ENCODE data around the gene MBD6. TPM values are rescaled to one million over a fixed set of nuclear protein-coding genes. Genes with fewer than 3 reads are reported as not detected.
"Not testable (repeated sequence)": the region's sequence is repeated elsewhere in the genome, so short reads cannot be mapped to it uniquely, and the experiment has no call there.

MBD6 gene
- polyA plus RNA-seq, 2 donors, result 14.7 to 35.0 TPM

- 79 to 82% methylated on average over 2 of the region's 2 CpGs for WGBS, 2 donors
- no peaks in the 10 kb centered on the region for H3K9me3 ChIP-seq (ENCODE audit: control insufficient read depth in 2 of 2, insufficient read depth in 1 of 2, low read depth in 1 of 2, low read length in 1 of 2)
Measured at GRCh38 chr12:57552306-57552651, 29.7 kb downstream of the MBD6 start.

GRCh38 chr12:57552835-57553313 lies 30.2 kb downstream of the MBD6 start:
- WGBS, 2 donors, result 70 to 73% methylated on average over 6 of the region's 6 CpGs
- Histone ChIP-seq H3K27me3 (ENCODE audit: control insufficient read depth in 1 of 2, insufficient read depth in 2 of 2, low read length in 2 of 2) (no peaks in the 10 kb centered on the region), H3K4me1 (ENCODE audit: control insufficient read depth in 2 of 2, insufficient read depth in 2 of 2, low read length in 1 of 2) (peaks cover 2 to 4% of the 10 kb centered on the region in 2 donors), H3K4me3 (ENCODE audit: low read depth in 1 of 2, low read length in 2 of 2) (no peak overlapping the region), H3K36me3 (ENCODE audit: control insufficient read depth in 2 of 2, insufficient read depth in 2 of 2, low read length in 1 of 2) (no peaks in the 10 kb centered on the region), H3K9me3 (ENCODE audit: control insufficient read depth in 2 of 2, insufficient read depth in 1 of 2, low read depth in 1 of 2, low read length in 1 of 2) (no peaks in the 10 kb centered on the region), H3K27ac (ENCODE audit: low read depth in 2 of 2, low read length in 1 of 2) (no peak overlapping the region)

More at GRCh38 chr12:57552306-57552651, 29.7 kb downstream of the MBD6 start:
- no peak overlapping the region for H3K4me3 ChIP-seq (ENCODE audit: low read depth in 1 of 2, low read length in 2 of 2)
- H3K27ac ChIP-seq (ENCODE audit: low read depth in 2 of 2, low read length in 1 of 2), result no peak overlapping the region
- H3K36me3 ChIP-seq (ENCODE audit: control insufficient read depth in 2 of 2, insufficient read depth in 2 of 2, low read length in 1 of 2), result no peaks in the 10 kb centered on the region
- H3K4me1 ChIP-seq (ENCODE audit: control insufficient read depth in 2 of 2, insufficient read depth in 2 of 2, low read length in 1 of 2), result peaks cover 2 to 4% of the 10 kb centered on the region in 2 donors
- H3K27me3 ChIP-seq (ENCODE audit: control insufficient read depth in 1 of 2, insufficient read depth in 2 of 2, low read length in 2 of 2), result no peaks in the 10 kb centered on the region

GRCh38 chr12:57553343-57554202 lies 30.9 kb downstream of the MBD6 start:
- WGBS, 2 donors, result 77 to 78% methylated on average over 7 of the region's 7 CpGs
- H3K4me1 ChIP-seq (ENCODE audit: control insufficient read depth in 2 of 2, insufficient read depth in 2 of 2, low read length in 1 of 2), result peaks cover 2 to 4% of the 10 kb centered on the region in 2 donors
- no peaks in the 10 kb centered on the region for H3K36me3 ChIP-seq (ENCODE audit: control insufficient read depth in 2 of 2, insufficient read depth in 2 of 2, low read length in 1 of 2)
- H3K27me3 ChIP-seq (ENCODE audit: control insufficient read depth in 1 of 2, insufficient read depth in 2 of 2, low read length in 2 of 2), result no peaks in the 10 kb centered on the region
- no peaks in the 10 kb centered on the region for H3K9me3 ChIP-seq (ENCODE audit: control insufficient read depth in 2 of 2, insufficient read depth in 1 of 2, low read depth in 1 of 2, low read length in 1 of 2)
- no peak overlapping the region for H3K4me3 ChIP-seq (ENCODE audit: low read depth in 1 of 2, low read length in 2 of 2)
- H3K27ac ChIP-seq (ENCODE audit: low read depth in 2 of 2, low read length in 1 of 2), result no peak overlapping the region

- H3K36me3 ChIP-seq (ENCODE audit: control insufficient read depth in 2 of 2, insufficient read depth in 2 of 2, low read length in 1 of 2), result no peaks in the 10 kb centered on the region
- peaks cover 2% of the 10 kb centered on the region in 2 donors for H3K4me1 ChIP-seq (ENCODE audit: control insufficient read depth in 2 of 2, insufficient read depth in 2 of 2, low read length in 1 of 2)
- no peak overlapping the region for H3K4me3 ChIP-seq (ENCODE audit: low read depth in 1 of 2, low read length in 2 of 2)
- 96 to 97% methylated on average over 2 of the region's 2 CpGs for WGBS, 2 donors
- H3K9me3 ChIP-seq (ENCODE audit: control insufficient read depth in 2 of 2, insufficient read depth in 1 of 2, low read depth in 1 of 2, low read length in 1 of 2), result no peaks in the 10 kb centered on the region
- no peak overlapping the region for H3K27ac ChIP-seq (ENCODE audit: low read depth in 2 of 2, low read length in 1 of 2)
- no peaks in the 10 kb centered on the region for H3K27me3 ChIP-seq (ENCODE audit: control insufficient read depth in 1 of 2, insufficient read depth in 2 of 2, low read length in 2 of 2)
Measured at GRCh38 chr12:57554453-57554852, 31.8 kb downstream of the MBD6 start.

GRCh38 chr12:57554897-57555296 lies 32.3 kb downstream of the MBD6 start:
- no peaks in the 10 kb centered on the region for H3K36me3 ChIP-seq (ENCODE audit: control insufficient read depth in 2 of 2, insufficient read depth in 2 of 2, low read length in 1 of 2)
- no peaks in the 10 kb centered on the region for H3K27me3 ChIP-seq (ENCODE audit: control insufficient read depth in 1 of 2, insufficient read depth in 2 of 2, low read length in 2 of 2)
- H3K4me1 ChIP-seq (ENCODE audit: control insufficient read depth in 2 of 2, insufficient read depth in 2 of 2, low read length in 1 of 2), result peaks cover 0 to 2% of the 10 kb centered on the region in 2 donors
- 93 to 100% methylated on average over 1 of the region's 1 CpG for WGBS, 2 donors
- no peak overlapping the region for H3K4me3 ChIP-seq (ENCODE audit: low read depth in 1 of 2, low read length in 2 of 2)
- no peaks in the 10 kb centered on the region for H3K9me3 ChIP-seq (ENCODE audit: control insufficient read depth in 2 of 2, insufficient read depth in 1 of 2, low read depth in 1 of 2, low read length in 1 of 2)
- no peak overlapping the region for H3K27ac ChIP-seq (ENCODE audit: low read depth in 2 of 2, low read length in 1 of 2)

GRCh38 chr12:57558864-57559263 lies 36.2 kb downstream of the MBD6 start:
- no peaks in the 10 kb centered on the region for H3K9me3 ChIP-seq (ENCODE audit: control insufficient read depth in 2 of 2, insufficient read depth in 1 of 2, low read depth in 1 of 2, low read length in 1 of 2)
- WGBS, 2 donors, result 86% methylated on average over 4 of the region's 4 CpGs
- no peak overlapping the region for H3K4me3 ChIP-seq (ENCODE audit: low read depth in 1 of 2, low read length in 2 of 2)
- H3K27me3 ChIP-seq (ENCODE audit: control insufficient read depth in 1 of 2, insufficient read depth in 2 of 2, low read length in 2 of 2), result no peaks in the 10 kb centered on the region
- H3K4me1 ChIP-seq (ENCODE audit: control insufficient read depth in 2 of 2, insufficient read depth in 2 of 2, low read length in 1 of 2), result no peaks in the 10 kb centered on the region
- no peaks in the 10 kb centered on the region for H3K36me3 ChIP-seq (ENCODE audit: control insufficient read depth in 2 of 2, insufficient read depth in 2 of 2, low read length in 1 of 2)
- H3K27ac ChIP-seq (ENCODE audit: low read depth in 2 of 2, low read length in 1 of 2), result no peak overlapping the region

- Histone ChIP-seq H3K9me3 (ENCODE audit: control insufficient read depth in 2 of 2, insufficient read depth in 1 of 2, low read depth in 1 of 2, low read length in 1 of 2) (no peaks in the 10 kb centered on the region), H3K27me3 (ENCODE audit: control insufficient read depth in 1 of 2, insufficient read depth in 2 of 2, low read length in 2 of 2) (no peaks in the 10 kb centered on the region), H3K4me3 (ENCODE audit: low read depth in 1 of 2, low read length in 2 of 2) (no peak overlapping the region), H3K27ac (ENCODE audit: low read depth in 2 of 2, low read length in 1 of 2) (no peak overlapping the region), H3K4me1 (ENCODE audit: control insufficient read depth in 2 of 2, insufficient read depth in 2 of 2, low read length in 1 of 2) (no peaks in the 10 kb centered on the region), H3K36me3 (ENCODE audit: control insufficient read depth in 2 of 2, insufficient read depth in 2 of 2, low read length in 1 of 2) (no peaks in the 10 kb centered on the region)
- 87 to 93% methylated on average over 2 of the region's 2 CpGs for WGBS, 2 donors
Measured at GRCh38 chr12:57560516-57560915, 37.9 kb downstream of the MBD6 start.

GRCh38 chr12:57561117-57561516 lies 38.5 kb downstream of the MBD6 start:
- WGBS, 2 donors, result 52 to 53% methylated on average over 1 of the region's 1 CpG
- H3K27me3 ChIP-seq (ENCODE audit: control insufficient read depth in 1 of 2, insufficient read depth in 2 of 2, low read length in 2 of 2); H3K4me1 ChIP-seq (ENCODE audit: control insufficient read depth in 2 of 2, insufficient read depth in 2 of 2, low read length in 1 of 2); H3K4me3 ChIP-seq (ENCODE audit: low read depth in 1 of 2, low read length in 2 of 2); H3K36me3 ChIP-seq (ENCODE audit: control insufficient read depth in 2 of 2, insufficient read depth in 2 of 2, low read length in 1 of 2); H3K9me3 ChIP-seq (ENCODE audit: control insufficient read depth in 2 of 2, insufficient read depth in 1 of 2, low read depth in 1 of 2, low read length in 1 of 2); H3K27ac ChIP-seq (ENCODE audit: low read depth in 2 of 2, low read length in 1 of 2): not testable (repeated sequence)

GRCh38 chr12:57563358-57563757 lies 40.7 kb downstream of the MBD6 start:
- Histone ChIP-seq H3K36me3 (ENCODE audit: control insufficient read depth in 2 of 2, insufficient read depth in 2 of 2, low read length in 1 of 2) (no peaks in the 10 kb centered on the region), H3K27ac (ENCODE audit: low read depth in 2 of 2, low read length in 1 of 2) (no peak overlapping the region)
- 68 to 69% methylated on average over 4 of the region's 4 CpGs for WGBS, 2 donors

GRCh38 chr12:57564178-57564740 lies 41.6 kb downstream of the MBD6 start:
- Histone ChIP-seq H3K36me3 (ENCODE audit: control insufficient read depth in 2 of 2, insufficient read depth in 2 of 2, low read length in 1 of 2) (no peaks in the 10 kb centered on the region), H3K27me3 (ENCODE audit: control insufficient read depth in 1 of 2, insufficient read depth in 2 of 2, low read length in 2 of 2) (no peaks in the 10 kb centered on the region), H3K4me3 (ENCODE audit: low read depth in 1 of 2, low read length in 2 of 2) (no peak overlapping the region), H3K9me3 (ENCODE audit: control insufficient read depth in 2 of 2, insufficient read depth in 1 of 2, low read depth in 1 of 2, low read length in 1 of 2) (no peaks in the 10 kb centered on the region), H3K4me1 (ENCODE audit: control insufficient read depth in 2 of 2, insufficient read depth in 2 of 2, low read length in 1 of 2) (no peaks in the 10 kb centered on the region), H3K27ac (ENCODE audit: low read depth in 2 of 2, low read length in 1 of 2) (no peak overlapping the region)
- WGBS, 2 donors, result 81 to 85% methylated on average over 7 of the region's 7 CpGs

More at GRCh38 chr12:57563358-57563757, 40.7 kb downstream of the MBD6 start:
- H3K27me3 ChIP-seq (ENCODE audit: control insufficient read depth in 1 of 2, insufficient read depth in 2 of 2, low read length in 2 of 2), result no peaks in the 10 kb centered on the region
- H3K9me3 ChIP-seq (ENCODE audit: control insufficient read depth in 2 of 2, insufficient read depth in 1 of 2, low read depth in 1 of 2, low read length in 1 of 2), result no peaks in the 10 kb centered on the region
- H3K4me1 ChIP-seq (ENCODE audit: control insufficient read depth in 2 of 2, insufficient read depth in 2 of 2, low read length in 1 of 2), result no peaks in the 10 kb centered on the region
- no peak overlapping the region for H3K4me3 ChIP-seq (ENCODE audit: low read depth in 1 of 2, low read length in 2 of 2)
